ENCODE data around the gene MICOS13.

DNA sequence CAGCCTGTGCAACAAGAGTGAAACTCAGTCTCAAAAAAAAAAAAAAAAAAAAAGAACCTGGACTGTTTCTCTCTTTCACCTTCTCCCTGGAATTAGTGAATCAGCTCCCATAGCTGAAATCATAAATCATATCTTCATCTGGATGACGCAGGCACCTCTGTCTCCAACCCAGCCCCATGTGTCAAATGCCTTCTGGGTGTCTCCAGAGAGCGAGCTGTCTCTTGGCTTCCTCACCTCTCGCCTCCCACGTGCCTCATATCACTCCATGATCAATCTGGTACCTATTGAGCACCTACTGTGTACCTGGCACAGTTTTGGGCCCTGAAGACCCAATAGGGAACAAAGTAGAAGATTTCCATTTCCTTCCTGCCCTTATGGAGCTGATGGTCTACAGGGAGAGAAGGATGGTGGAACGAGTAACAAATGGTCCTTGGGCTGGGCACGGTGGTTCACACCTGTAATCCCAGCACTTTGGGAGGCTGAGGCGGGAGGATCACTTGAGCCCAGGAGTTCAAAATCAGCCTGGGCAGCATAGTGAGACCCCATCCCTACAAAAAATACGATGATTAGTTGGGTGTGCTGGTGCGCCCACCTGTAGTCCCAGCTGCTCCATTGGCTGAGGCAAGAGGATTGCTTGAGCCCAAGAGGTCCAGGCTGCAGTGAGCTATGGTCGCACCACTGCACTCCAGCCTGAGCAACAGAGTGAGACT lies 3.0 kb upstream of the MICOS13 start:
- TF ChIP-seq, protein P1, sequence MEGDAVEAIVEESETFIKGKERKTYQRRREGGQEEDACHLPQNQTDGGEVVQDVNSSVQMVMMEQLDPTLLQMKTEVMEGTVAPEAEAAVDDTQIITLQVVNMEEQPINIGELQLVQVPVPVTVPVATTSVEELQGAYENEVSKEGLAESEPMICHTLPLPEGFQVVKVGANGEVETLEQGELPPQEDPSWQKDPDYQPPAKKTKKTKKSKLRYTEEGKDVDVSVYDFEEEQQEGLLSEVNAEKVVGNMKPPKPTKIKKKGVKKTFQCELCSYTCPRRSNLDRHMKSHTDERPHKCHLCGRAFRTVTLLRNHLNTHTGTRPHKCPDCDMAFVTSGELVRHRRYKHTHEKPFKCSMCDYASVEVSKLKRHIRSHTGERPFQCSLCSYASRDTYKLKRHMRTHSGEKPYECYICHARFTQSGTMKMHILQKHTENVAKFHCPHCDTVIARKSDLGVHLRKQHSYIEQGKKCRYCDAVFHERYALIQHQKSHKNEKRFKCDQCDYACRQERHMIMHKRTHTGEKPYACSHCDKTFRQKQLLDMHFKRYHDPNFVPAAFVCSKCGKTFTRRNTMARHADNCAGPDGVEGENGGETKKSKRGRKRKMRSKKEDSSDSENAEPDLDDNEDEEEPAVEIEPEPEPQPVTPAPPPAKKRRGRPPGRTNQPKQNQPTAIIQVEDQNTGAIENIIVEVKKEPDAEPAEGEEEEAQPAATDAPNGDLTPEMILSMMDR (IDR thresholded peaks at IDR 0.05; ENCODE audit: low read length): no peak
- no peak for TF ChIP-seq EZH2 (optimal IDR thresholded peaks at IDR 0.05; ENCODE audit: low read depth, low read length)
- TF ChIP-seq EZH2phosphoT487 (IDR thresholded peaks at IDR 0.05; ENCODE audit: low read length): no peak
